NOMO-1 (cell line): ENCODE results near the gene CFAP77.

Source experiments
- DNase-seq, 2 experiments: peaks; one replicate each; lab custom pipeline; 2025; ENCODE audit not compliant: unreplicated experiment in 2 of 2; lab: John Stamatoyannopoulos, UW

CFAP77 gene

DNA sequence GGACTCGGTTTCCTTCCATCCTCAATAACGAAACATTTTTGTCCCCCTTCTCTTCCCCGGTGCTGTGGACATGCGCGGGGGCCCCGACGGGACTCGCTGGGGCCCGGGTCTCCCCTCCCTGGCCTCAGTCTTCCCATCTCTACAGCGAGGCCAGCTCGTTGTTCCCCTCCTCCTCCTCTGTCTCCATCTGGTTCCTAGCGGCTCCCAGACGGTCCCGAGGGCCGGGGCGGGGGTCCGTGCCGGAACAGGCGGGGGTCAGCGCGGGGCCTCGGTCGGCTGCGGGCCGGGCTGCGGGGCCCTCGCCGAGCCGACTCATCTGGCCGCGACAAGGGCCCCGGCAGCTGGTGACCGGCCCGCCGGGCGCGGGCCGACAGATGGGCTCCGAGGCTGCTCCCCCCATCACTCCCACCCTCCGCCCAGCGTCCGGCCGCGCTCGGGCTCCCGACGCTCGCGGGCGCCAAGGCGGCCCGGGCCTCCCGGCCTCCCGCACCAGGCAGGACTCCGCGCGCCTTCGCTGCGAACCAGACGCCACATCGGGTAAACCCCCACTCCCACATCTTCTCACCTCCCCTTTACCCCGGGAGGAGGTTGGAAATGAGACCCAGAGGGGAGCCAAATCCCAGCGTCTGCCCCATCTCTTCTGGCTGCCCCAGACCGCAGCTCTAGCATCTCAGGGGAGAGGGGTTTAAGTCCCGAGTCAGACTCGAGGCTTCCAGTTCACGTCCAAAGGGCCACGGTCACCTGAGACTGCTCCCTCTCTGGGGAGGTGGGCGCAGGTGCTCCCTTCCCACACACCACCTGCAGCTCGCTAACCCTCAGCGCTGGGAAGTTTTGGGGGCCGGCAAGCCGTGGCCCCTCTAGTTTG is 180.5 kb downstream of the CFAP77 start:
- DNase-seq = no peak

DNA sequence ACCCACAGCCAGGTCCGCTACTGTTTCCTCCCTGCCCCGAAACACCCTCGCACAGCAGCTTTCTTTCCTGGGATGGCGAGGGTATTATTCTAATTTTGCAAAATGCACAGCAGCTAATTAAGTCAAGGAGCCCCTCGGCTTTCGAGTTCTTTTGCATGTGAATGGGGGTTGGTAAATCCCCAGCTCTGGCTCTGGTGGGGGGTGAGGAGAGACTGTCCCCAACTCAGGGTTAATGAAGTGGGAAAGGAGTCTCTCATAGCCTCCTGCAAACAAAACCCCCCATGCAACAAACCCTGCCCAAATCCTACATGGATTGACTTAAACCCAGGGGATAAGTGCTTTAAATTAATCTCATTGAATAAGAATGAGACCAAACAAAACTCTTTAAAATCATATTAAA is 181.2 kb downstream of the CFAP77 start:
- DNase-seq = no peak

DNA sequence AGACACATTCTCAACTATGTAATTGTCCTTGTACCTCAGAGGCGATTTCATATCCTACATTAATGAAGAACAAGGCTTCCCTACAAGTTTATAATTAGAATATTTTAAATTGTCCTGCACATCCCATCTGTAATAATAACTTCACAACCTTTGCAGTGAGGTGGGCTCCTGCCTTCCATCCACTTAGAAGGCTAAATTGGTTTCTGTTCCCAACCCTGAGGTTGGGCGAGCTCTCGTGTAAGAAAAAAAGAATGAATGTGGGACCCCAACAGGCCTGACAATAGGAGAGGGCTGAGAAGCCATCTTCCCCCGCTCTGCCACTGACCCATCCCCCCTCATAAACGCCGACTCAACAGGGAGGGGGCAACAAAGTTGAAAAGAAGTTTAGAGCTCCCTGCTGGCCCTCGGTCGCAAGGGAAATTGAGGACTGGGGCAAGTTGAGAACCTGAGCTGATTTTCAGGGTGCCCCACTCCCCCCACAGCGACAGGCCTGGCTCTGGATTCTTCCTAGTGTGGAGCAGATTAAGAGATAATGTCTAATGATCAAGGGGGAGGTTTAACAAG is 181.8 kb downstream of the CFAP77 start:
- no peak for DNase-seq

DNA sequence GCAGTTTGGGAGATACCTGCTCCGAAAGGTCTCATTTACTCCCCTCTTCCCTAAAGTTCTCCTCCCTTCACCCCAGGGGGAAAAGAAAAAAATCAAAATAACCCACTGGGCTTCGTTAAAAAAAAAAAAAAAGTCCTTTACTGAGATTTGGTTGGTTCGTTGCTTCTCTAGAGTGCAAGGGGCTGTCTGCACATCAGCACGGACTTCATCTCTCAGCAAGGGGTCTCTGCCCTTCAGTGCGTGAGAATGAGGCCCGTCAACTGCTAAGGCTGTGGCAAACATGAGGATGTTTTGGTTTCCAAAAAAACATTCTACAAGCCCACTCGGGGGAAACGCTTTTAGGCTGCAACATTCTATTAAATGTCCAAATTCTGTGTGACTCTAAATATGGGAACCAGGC is 182.4 kb downstream of the CFAP77 start:
- DNase-seq = no peak

DNA sequence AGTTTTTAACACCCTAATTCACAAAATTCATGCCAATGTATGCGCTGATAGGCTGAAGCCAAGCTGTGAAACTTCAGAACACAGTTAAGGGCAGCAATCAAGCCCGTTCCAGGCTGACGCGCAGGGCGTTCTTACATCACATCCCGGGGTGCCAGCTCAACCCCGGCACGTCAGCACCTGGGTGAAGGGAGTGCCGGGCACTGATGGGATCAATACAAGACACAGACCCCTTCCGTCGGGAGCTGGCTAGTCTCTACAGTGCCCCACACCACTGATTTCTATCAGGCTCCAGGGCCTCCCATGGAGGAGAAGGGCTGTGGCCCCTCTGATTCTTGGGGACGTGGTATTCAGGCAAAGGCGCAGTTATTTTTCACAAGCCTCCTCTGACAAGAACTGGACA is 184.4 kb downstream of the CFAP77 start:
- DNase-seq = no peak

DNA sequence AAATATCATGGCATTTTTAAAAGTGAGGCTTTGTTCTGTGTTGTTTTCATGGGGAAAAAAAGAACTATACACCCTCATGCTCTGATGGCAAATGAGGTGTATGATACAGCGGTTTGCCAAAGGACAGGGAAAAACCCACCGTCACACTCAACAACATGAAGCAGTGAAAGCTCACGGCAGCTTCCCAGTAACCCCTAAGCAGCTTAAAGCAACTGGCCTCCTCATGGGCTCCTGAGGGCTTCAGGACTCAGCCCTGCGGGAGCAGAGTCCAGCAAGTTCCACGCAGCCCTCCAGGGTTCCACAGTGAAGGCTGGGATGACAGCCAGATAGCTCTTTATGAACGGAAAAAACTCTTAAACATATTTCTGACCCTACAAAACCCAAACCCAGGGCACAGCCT is 185.3 kb downstream of the CFAP77 start:
- DNase-seq = no peak

DNA sequence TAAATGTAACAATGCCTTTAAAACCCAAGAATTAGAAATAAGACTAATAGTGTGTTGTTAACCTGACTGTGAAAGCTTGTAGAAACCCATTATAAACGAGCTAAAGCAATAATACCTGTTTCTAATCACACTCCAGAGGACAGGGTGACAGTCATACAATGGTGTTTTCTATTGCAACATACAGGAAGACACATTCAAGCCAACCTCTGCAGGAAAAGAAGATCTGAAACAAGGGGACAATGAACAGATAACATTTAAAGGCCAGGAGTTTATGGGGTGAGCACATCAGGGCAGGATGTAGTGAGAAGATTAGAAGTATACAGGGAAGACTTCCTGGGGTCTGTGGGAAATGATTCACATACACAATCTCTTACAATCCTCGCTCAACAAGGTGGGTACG is 186.2 kb downstream of the CFAP77 start:
- DNase-seq = peak; percentile 34 to 64

DNA sequence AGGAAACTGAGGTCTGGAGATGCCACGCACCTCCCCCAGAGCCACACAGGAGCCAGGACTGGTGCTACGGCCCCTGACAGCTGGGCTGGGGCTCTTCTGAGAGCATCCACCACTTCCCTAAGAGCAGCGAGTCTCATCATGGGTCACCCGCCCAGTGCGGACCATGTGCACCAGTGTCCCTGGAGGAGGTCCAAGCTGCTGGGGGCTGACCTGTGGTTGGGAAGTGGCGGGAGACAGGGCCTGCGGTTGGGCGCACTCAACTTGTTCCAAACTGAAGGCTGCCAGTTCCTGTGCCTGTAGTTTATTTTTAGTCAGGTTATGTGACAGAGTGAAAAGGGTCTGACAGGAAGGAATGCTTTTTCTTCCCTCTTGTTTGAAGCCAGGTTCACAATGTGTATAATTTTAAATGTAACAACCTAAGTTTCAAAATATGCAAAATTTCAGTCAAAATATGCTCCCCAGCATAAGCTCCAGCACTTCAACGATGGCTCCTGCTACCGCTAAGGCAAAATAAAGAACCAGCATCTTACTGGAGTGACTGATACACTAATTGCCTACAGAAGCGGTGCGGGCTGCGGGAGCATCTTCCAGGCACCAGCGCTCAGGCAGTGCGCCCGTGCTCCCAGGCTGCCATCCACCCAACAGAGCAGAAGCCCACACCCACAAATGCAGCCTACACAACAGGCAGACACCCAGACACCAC is 187.2 kb downstream of the CFAP77 start:
- no peak for DNase-seq

DNA sequence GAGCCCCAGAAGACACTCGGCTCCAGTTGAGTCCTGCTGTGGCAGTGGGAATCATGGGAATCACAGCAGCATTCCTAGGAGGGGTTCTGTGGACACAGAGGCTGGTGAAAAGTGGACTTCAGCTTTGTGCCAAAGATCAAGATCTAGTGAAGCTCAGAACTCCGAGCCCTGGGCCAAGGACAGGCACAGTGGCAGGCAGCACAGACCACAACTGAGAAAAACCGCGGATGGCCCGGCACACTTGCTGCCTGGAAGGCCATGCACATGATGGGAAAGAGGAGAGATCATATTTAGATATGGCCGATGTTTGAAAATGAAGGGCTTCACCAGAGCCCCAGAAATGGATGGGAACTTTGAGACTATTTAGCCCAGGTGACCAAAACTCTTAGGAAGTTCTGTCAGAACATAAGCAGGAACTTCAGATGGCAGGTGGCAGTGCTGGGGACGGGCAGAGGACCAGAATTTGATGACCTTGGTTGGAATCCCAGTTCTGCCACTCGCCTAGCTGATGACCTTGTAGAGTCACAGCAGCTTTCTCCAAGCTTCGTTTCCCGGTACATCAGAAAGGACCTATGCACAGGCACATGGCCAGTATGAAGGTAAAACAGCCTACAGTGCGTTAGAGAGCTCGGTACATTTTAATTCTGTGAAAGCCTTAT is 190.4 kb downstream of the CFAP77 start:
- DNase-seq = no peak

DNA sequence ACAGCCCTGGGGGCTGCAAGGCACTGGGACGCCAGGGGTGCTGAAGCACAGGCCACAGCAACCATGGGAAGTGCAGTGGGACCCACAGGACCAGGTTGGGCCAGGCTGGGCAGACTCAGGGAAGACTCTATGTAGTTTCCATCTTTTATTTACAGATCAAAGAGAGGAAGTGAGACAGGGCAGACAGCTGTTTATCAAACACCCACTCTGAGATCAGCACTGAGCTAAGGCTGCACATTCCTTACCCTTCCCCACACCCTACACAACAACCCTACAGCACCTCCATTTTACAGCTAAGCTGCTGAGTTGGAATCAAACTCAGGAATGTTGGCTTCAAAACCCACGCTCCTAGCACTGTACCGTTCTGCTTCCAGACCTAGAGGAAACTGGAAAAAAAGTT is 192.2 kb downstream of the CFAP77 start:
- DNase-seq = no peak

DNA sequence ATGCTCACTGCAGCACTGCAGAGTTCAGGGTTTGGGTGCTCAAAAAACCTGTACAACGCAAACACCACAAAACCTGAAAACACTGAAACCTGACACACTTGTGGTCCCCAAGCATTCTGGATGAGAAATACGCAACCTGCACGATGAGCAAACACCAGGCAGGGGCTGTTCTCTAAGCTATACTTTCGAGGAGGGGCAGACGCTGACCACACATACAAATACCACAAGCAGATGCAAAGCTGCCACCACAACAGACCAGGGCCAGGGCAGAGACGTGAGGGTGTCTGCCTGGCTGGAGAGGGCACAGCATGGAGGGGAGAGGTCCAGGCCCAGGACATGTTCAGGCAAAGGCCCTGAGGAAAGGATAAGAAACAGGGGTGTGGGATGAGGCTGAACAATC is 195.4 kb downstream of the CFAP77 start:
- DNase-seq = no peak

DNA sequence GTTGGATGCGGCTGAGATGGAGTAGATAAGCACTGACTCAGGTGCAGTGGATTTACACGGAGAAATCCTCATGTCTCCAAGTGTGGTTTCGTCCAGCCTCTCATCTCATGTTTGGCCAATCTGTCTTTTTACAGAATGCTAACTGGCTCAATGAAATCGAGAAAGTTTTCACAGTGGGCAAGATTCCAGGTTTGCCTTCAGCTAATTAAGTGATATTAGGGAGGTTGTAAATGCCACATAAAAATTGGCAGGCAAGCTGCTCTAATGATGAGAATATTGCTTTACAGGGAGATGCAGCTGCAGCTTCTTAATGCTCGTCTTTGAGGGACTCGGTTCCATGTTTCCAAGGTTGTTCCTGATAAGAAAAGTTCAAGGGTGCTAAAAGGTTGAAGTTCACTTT is 196.1 kb downstream of the CFAP77 start:
- no peak for DNase-seq

DNA sequence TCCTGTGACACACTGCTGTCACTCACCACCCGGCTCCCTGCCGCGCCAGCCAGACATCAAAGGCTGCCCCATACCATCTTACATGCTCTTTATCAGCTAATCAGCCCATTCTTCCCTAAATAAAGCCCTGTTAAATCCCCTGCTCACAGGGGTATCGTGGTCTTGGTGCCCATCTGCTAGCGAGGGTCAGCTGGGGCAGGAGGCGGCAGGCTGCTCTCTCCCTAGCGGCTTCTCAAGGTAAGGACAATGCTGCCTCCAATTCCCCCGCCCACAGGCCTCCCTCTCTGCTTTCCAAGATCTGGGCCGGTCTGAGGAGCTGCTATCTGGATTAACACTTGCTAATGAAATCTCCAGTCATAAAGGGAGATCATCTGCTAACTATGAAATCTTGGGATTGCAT is 199.2 kb downstream of the CFAP77 start:
- no peak for DNase-seq

DNA sequence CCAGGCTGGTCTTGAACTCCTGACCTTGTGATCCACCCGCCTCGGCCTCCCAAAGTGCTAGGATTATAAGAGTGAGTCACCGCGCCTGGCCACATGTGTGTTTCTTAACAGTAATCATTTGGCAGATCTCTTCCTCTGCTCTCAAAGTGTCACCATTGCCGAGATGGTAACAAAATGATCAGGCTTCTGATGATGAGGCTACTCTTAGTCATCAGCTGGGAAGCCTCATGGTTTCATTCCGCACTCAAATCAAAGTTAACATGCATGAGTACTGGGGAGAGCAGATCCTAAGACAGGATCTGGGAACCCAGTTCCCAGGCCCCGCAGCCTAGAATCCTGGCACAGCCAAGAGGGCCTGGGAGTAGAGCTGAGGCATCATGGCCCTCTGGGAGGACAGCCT is 199.8 kb downstream of the CFAP77 start:
- DNase-seq = no peak

DNA sequence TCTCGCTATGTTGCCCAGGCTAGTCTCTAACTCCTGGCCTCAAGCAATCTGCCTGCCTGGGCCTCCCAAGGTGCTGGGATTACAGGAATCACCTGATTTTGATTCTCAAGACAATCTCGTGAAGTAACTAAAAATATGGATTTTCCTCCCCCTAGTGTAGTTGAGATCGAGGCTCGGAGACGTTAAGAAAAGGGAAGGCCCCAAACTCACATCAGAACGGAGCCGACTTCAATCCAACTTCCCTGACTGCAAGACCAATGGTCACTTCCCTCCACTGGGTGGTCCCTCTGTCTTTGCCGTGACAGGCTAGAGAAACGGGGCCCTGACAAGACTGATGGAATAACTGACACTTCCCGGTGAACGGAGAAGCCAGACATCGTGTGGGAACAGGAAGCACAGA is 200.7 kb downstream of the CFAP77 start:
- DNase-seq = no peak

DNA sequence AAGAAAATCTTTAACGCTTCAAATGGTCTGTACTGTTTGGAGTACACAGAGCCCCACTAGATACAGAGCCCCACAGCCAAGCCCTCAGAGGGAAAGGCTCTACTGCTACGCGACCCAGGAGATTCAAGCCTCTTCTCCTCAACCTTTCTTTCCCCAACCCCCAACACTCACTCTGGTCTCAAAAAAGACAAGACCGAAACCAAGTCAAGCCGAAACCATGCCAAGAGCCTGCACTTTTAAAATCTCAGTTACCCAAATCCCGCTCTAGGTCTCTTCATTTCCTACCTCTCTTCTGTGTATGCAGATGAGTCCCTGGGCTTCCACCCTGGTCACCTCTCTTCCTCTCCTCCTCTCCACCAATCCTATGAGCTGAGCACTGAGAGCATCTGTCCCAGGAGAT is 204.3 kb downstream of the CFAP77 start:
- no peak for DNase-seq

DNA sequence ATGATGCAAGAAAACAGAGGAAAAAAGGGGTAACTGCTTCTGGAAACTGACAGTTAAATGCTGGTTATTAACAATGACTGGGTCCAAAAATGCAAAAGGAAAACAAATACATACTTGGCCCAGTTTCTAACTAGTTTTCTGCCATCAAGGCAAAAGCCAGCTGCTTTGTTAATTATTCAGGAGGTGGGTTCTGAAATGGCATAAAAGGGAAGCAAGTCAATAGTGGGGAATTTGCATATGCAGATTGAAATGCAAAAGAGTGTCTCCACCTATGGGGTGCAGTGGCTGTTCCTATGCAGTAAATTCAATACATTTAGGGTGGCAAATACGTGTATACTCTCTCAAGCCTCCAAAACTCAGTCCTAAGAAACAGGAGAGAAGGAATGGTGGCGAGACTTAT is 205.8 kb downstream of the CFAP77 start:
- no peak for DNase-seq

DNA sequence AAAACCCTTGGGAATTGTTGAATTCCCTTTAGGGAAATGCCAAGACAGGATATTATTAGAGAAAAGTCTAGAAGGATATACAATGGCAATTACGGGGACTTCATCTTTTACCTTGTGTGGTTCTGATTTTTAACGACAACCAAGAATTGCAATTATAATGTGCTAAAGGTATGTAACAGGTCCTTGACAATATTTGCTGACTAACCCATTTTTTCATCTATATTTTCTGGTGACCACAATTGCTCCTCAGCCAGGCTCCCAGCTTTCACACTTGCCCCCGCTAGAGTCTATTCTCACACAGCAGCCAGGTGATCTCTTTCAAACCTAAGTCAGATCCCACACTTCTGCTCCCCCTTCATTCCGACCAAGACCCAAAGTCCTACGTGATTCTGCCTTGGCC is 206.7 kb downstream of the CFAP77 start:
- DNase-seq = no peak

DNA sequence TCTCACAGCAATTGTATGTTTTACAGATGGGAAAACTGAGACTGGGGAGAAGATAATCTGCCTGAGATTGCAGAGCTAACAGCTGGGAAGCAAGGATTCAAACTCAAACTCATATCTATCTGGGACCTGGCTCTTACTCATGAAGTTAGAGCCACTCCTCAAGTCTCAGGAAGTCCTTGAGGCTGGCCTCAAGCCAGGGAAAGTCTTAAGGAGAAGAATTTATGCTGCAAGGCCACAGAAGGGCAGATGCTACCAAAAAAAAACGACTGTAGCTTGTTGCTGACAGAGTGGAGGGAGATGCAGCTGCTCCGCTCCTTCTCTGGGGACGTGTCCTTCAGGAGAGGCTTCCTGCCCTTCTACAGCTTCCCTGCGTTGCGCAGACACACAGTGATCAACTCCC is 212.1 kb downstream of the CFAP77 start:
- no peak for DNase-seq
